Stimulated activated effector memory CD8-positive, alpha-beta T cell treated with anti-CD3 and anti-CD28 coated beads, Interleukin-12 subunit alpha, Interleukin-12 subunit beta, amount 100 ng/mL, for 72 hours (primary cell): ENCODE results near the gene NTN5.
A peak's percentile ranks its signal among the peaks of the same experiment; 100 is the strongest.
"Not testable (repeated sequence)": the region's sequence is repeated elsewhere in the genome, so short reads cannot be mapped to it uniquely, and the experiment has no call there.

ENCODE experiments used
- ATAC-seq: fragments of 150-1000 bp; cut with Tn5 transposase; 2 replicates; pipeline ENCODE4 v1.10.0; 2021
- DNase-seq, 2 donors: peaks; one replicate each; pipeline ENCODE4 v3.0.0; 2021 to 2022; ENCODE audit warnings: low spot score in 2 of 2
- H3K27ac Mint-ChIP-seq: one replicate; pipeline ENCODE4 v1.8.0; 2022; ENCODE audit warnings: mild to moderate bottlenecking, mixed read lengths
- H3K36me3 Mint-ChIP-seq: one replicate; pipeline ENCODE4 v1.8.0; 2022; ENCODE audit warnings: mild to moderate bottlenecking, mixed read lengths
- H3K4me1 Mint-ChIP-seq: one replicate; pipeline ENCODE4 v1.8.0; 2022; ENCODE audit warnings: mixed read lengths
- H3K4me3 Mint-ChIP-seq: one replicate; pipeline ENCODE4 v1.8.0; 2022; ENCODE audit warnings: mild to moderate bottlenecking, mixed read lengths
- H3K9me3 Mint-ChIP-seq: one replicate; pipeline ENCODE4 v1.8.0; 2022; ENCODE audit warnings: mixed read lengths

The NTN5 gene

GRCh38 chr19:48634424-48635262 lies 38.2 kb downstream of the NTN5 start:
- Mint-ChIP-seq H3K4me1 (peaks cover 44% of the 10 kb centered on the region), H3K4me3 (peak overlapping the region; percentile 89), H3K36me3 (peaks cover 54% of the 10 kb centered on the region), H3K9me3 (peaks cover 3% of the 10 kb centered on the region), H3K27ac (peak overlapping the region; percentile 89)
- peak; percentile 79 to 93 for DNase-seq
- peak; percentile 48 for ATAC-seq

- ATAC-seq: no peak
- Mint-ChIP-seq H3K4me3 (peak overlapping the region; percentile 89), H3K9me3 (peaks cover 3% of the 10 kb centered on the region), H3K36me3 (peaks cover 54% of the 10 kb centered on the region), H3K4me1 (peaks cover 40% of the 10 kb centered on the region), H3K27ac (peak overlapping the region; percentile 89)
- DNase-seq: no peak
These were observed 38.8 kb downstream of the NTN5 start for GRCh38 chr19:48634036-48634342.

- H3K27ac Mint-ChIP-seq: peak overlapping the region; percentile 89
- no peak for DNase-seq
- peaks cover 40% of the 10 kb centered on the region for H3K4me1 Mint-ChIP-seq
- ATAC-seq: no peak
- H3K4me3 Mint-ChIP-seq: peak overlapping the region; percentile 89
- peaks cover under 1% of the 10 kb centered on the region for H3K9me3 Mint-ChIP-seq
- H3K36me3 Mint-ChIP-seq: peaks cover 51% of the 10 kb centered on the region
These were observed 39.4 kb downstream of the NTN5 start for GRCh38 chr19:48633148-48634035.

- Mint-ChIP-seq H3K4me3 (no peak overlapping the region), H3K9me3 (no peaks in the 10 kb centered on the region), H3K27ac (no peak overlapping the region), H3K4me1 (peaks cover 33% of the 10 kb centered on the region), H3K36me3 (peaks cover 44% of the 10 kb centered on the region)
- DNase-seq: no peak
- ATAC-seq: no peak
These were observed 40.1 kb downstream of the NTN5 start for GRCh38 chr19:48632692-48633147.

- not testable (repeated sequence) for H3K4me3 Mint-ChIP-seq, H3K27ac Mint-ChIP-seq, H3K9me3 Mint-ChIP-seq, DNase-seq, ATAC-seq
- H3K4me1 Mint-ChIP-seq: peaks cover 33% of the 10 kb centered on the region
- H3K36me3 Mint-ChIP-seq: peaks cover 40% of the 10 kb centered on the region
These were observed 40.5 kb downstream of the NTN5 start for GRCh38 chr19:48632286-48632685.

DNA sequence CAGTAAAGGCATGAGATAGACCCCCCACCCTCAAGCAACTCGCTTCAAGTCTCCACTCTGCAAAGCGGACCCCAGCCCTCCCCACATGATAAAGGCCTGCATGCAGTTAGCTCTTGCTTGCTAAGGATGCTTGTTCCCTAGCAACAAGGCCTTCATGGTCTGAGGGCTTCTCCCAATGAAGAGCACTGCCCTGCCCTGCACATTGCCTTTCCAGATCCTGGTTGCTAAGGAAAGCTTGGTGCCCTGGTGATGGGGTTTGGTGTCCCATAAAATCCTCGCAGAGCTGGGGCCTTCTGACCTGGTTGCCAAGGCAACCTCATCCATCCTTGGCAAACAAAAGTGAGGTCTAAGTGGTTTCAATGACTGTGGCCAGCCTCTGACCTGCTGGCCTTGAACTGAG lies 41.6 kb downstream of the NTN5 start:
- H3K36me3 Mint-ChIP-seq: peaks cover 38% of the 10 kb centered on the region
- H3K4me3 Mint-ChIP-seq: no peak overlapping the region
- no peaks in the 10 kb centered on the region for H3K9me3 Mint-ChIP-seq
- H3K4me1 Mint-ChIP-seq: peaks cover 36% of the 10 kb centered on the region
- H3K27ac Mint-ChIP-seq: peak overlapping the region; percentile 45
- ATAC-seq: no peak
- no peak for DNase-seq

GRCh38 chr19:48630296-48631063 lies 42.3 kb downstream of the NTN5 start:
- peak overlapping the region; percentile 45 for H3K27ac Mint-ChIP-seq
- H3K36me3 Mint-ChIP-seq: peaks cover 39% of the 10 kb centered on the region
- peaks cover 33% of the 10 kb centered on the region for H3K4me1 Mint-ChIP-seq
- no peak for ATAC-seq
- H3K9me3 Mint-ChIP-seq: no peaks in the 10 kb centered on the region
- H3K4me3 Mint-ChIP-seq: no peak overlapping the region
- DNase-seq: no peak

DNA sequence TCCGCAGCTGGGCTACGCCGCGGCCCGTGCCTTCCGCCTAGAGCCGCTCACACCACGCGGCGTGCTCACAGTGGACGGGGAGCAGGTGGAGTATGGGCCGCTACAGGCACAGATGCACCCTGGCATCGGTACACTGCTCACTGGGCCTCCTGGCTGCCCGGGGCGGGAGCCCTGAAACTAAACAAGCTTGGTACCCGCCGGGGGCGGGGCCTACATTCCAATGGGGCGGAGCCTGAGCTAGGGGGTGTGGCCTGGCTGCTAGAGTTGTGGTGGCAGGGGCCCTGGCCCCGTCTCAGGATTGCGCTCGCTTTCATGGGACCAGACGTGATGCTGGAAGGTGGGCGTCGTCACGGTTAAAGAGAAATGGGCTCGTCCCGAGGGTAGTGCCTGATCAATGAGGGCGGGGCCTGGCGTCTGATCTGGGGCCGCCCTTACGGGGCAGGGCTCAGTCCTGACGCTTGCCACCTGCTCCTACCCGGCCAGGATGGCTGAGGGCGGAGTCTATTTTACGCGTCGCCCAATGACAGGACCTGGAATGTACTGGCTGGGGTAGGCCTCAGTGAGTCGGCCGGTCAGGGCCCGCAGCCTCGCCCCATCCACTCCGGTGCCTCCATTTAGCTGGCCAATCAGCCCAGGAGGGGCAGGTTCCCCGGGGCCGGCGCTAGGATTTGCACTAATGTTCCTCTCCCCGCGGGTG lies 43.1 kb downstream of the NTN5 start:
- no peak for DNase-seq
- ATAC-seq: no peak
- no peak overlapping the region for H3K4me3 Mint-ChIP-seq
- peaks cover 35% of the 10 kb centered on the region for H3K4me1 Mint-ChIP-seq
- H3K36me3 Mint-ChIP-seq: peaks cover 38% of the 10 kb centered on the region
- H3K27ac Mint-ChIP-seq: no peak overlapping the region
- no peaks in the 10 kb centered on the region for H3K9me3 Mint-ChIP-seq

DNA sequence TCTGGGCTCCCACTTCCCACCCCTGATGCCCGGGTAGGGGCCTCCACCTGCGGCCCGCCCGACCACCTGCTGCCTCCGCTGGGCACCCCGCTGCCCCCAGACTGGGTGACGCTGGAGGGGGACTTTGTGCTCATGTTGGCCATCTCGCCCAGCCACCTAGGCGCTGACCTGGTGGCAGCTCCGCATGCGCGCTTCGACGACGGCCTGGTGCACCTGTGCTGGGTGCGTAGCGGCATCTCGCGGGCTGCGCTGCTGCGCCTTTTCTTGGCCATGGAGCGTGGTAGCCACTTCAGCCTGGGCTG lies 43.6 kb downstream of the NTN5 start:
- Mint-ChIP-seq H3K9me3 (no peaks in the 10 kb centered on the region), H3K4me3 (no peak overlapping the region), H3K27ac (no peak overlapping the region), H3K36me3 (peaks cover 36% of the 10 kb centered on the region), H3K4me1 (peaks cover 35% of the 10 kb centered on the region)
- ATAC-seq: no peak
- DNase-seq: no peak

DNA sequence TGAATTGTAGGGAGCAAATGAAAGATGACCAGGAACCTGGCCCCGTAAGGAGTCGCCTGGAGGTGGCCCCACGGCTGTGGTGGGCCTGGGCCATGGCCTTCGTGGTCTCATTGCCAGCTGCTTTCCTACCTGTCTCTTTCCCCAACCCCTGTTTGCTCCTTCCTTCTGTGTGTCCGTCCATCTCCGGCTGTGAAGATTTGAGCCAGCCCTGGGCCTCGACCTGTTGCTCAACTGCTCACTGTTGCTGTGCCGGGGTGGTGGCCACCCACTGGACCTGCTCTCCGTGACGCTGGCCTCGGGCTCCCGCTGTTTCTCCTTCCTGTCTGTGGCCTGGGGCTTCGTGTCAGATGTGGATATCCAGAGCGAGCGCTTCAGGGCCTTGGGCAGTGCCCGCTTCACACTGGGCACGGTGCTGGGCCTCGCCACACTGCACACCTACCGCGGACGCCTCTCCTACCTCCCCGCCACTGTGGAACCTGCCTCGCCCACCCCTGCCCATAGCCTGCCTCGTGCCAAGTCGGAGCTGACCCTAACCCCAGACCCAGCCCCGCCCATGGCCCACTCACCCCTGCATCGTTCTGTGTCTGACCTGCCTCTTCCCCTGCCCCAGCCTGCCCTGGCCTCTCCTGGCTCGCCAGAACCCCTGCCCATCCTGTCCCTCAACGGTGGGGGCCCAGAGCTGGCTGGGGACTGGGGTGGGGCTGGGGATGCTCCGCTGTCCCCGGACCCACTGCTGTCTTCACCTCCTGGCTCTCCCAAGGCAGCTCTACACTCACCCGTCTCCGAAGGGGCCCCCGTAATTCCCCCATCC lies 44.1 kb downstream of the NTN5 start:
- peaks cover 37% of the 10 kb centered on the region for H3K4me1 Mint-ChIP-seq
- ATAC-seq: no peak
- H3K27ac Mint-ChIP-seq: no peak overlapping the region
- no peak for DNase-seq
- H3K9me3 Mint-ChIP-seq: no peaks in the 10 kb centered on the region
- H3K4me3 Mint-ChIP-seq: no peak overlapping the region
- peaks cover 41% of the 10 kb centered on the region for H3K36me3 Mint-ChIP-seq

DNA sequence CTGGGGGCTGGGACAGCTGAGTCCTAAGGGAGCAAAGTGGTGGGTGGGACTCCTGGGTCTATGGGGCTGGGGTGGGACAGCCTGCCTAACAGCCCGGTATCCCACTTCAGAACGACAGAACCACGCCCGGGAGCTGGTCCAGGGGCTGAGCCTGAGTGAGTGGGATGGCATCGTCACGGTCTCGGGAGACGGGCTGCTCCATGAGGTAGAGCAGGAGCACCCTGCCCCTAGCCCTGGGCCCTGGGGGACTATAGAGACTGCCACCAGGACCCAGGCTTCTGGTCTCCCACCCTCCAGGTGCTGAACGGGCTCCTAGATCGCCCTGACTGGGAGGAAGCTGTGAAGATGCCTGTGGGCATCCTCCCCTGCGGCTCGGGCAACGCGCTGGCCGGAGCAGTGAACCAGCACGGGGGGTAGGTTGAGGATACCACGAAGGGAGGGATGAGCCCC lies 44.9 kb downstream of the NTN5 start:
- Mint-ChIP-seq H3K4me3 (no peak overlapping the region), H3K9me3 (no peaks in the 10 kb centered on the region), H3K36me3 (peaks cover 48% of the 10 kb centered on the region), H3K27ac (peak overlapping the region; percentile 69), H3K4me1 (peaks cover 44% of the 10 kb centered on the region)
- ATAC-seq (no peak), DNase-seq (no peak)

DNA sequence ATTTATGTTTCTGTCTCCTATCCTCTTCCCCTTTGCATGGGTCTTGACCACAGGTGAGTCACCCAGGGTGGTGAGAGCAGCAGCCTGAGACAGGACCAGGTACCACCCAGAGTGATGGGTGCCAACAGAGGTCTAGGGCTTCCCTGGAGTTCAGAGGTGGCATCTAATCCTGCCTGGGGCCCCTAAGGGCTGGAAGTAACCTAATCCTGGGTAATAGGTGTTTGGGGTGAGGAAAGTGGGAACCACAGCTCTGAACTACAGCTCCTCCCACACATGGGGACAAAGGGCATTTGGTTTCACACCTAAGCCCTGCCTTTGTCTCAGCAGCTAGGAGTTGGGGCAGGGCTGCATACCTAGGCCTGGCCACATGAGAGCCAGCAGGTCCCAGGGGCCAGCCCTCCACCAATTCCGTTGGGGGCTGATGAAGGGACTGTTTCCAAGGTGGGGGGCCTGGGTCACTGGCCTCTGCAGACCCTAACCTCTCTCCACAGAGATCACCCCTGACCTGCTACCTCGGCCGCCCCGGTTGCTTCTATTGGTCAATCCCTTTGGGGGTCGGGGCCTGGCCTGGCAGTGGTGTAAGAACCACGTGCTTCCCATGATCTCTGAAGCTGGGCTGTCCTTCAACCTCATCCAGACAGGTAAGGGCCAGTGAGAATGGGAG lies 45.5 kb downstream of the NTN5 start:
- Mint-ChIP-seq H3K27ac (peak overlapping the region; percentile 69), H3K4me1 (peaks cover 48% of the 10 kb centered on the region), H3K4me3 (no peak overlapping the region), H3K36me3 (peaks cover 48% of the 10 kb centered on the region), H3K9me3 (no peaks in the 10 kb centered on the region)
- DNase-seq (no peak), ATAC-seq (peak; percentile 71)

GRCh38 chr19:48625891-48626327 lies 46.9 kb downstream of the NTN5 start:
- peaks cover 51% of the 10 kb centered on the region for H3K4me1 Mint-ChIP-seq
- H3K36me3 Mint-ChIP-seq: peaks cover 59% of the 10 kb centered on the region
- no peak for DNase-seq
- no peaks in the 10 kb centered on the region for H3K9me3 Mint-ChIP-seq
- H3K4me3 Mint-ChIP-seq: no peak overlapping the region
- ATAC-seq: no peak
- peak overlapping the region; percentile 95 for H3K27ac Mint-ChIP-seq
